Caco-2 (cell line): ENCODE measurements around the gene PABPC1L. TPM values are rescaled to one million over a fixed set of nuclear protein-coding genes. Genes with fewer than 3 reads are reported as not detected.

Experiments
- BruUV-seq: library from RNA; stranded (reverse); fragments of 400-500 nt; replicated peaks from 2 replicates; lab custom pipeline; 2021; lab: Mats Ljungman, UMichigan
- CTCF ChIA-PET: fragments of 300-600 bp; sonication (Branson Sonifier 250); formaldehyde crosslinking; loops from one replicate; lab custom pipeline; 2022; ENCODE audit warnings: antibody characterized with exemption; lab: Charles Lee
- POLR2A ChIA-PET: fragments of 300-600 bp; sonication (Branson Sonifier 250); formaldehyde crosslinking; loops from one replicate; lab custom pipeline; 2022; ENCODE audit warnings: antibody characterized with exemption; lab: Charles Lee
- DNase-seq, 2 experiments: peaks; one replicate each; pipeline versions ENCODE4 v3.0.0 to v3.0.0-alpha.2; 2020 to 2022
- H3K27me3 ChIP-seq: replicated peaks from 2 replicates; pipeline ENCODE4 v1.6.0; 2011; ENCODE audit warnings: low read length; ENCODE audit not compliant: control insufficient read depth, insufficient read depth
- H3K36me3 ChIP-seq: 2 replicates; pipeline ENCODE4 v1.5.1; 2011; ENCODE audit warnings: low read length; ENCODE audit not compliant: control insufficient read depth, insufficient read depth
- H3K4me1 ChIP-seq: fragments of 250-450 bp; sonication (Bioruptor Pico); 2 replicates; pipeline ENCODE4 v1.5.1; 2020; ENCODE audit warnings: mild to moderate bottlenecking
- H3K4me3 ChIP-seq: 2 replicates; pipeline ENCODE4 v1.5.1; 2011; ENCODE audit warnings: low read depth, mild to moderate bottlenecking, control low read depth, low read length
- H3K9me3 ChIP-seq: fragments of 250-450 bp; sonication (Bioruptor Pico); 2 replicates; pipeline ENCODE4 v1.5.1; 2020; ENCODE audit warnings: mild to moderate bottlenecking, moderate library complexity
- H3K27ac Mint-ChIP-seq: one replicate; pipeline ENCODE4 v1.8.0; 2022; ENCODE audit warnings: mixed read lengths; ENCODE audit not compliant: unreplicated experiment
- H3K27me3 Mint-ChIP-seq: one replicate; pipeline ENCODE4 v1.8.0; 2022; ENCODE audit warnings: mixed read lengths; ENCODE audit not compliant: insufficient read depth, unreplicated experiment
- H3K36me3 Mint-ChIP-seq: one replicate; pipeline ENCODE4 v1.8.0; 2022; ENCODE audit warnings: mild to moderate bottlenecking, mixed read lengths; ENCODE audit not compliant: insufficient read depth, unreplicated experiment
- H3K4me1 Mint-ChIP-seq: one replicate; pipeline ENCODE4 v1.8.0; 2022; ENCODE audit warnings: low read depth, mixed read lengths; ENCODE audit not compliant: unreplicated experiment
- H3K4me3 Mint-ChIP-seq: one replicate; pipeline ENCODE4 v1.8.0; 2022; ENCODE audit warnings: mild to moderate bottlenecking, moderate library complexity, mixed read lengths; ENCODE audit not compliant: unreplicated experiment
- H3K9me3 Mint-ChIP-seq: one replicate; pipeline ENCODE4 v1.8.0; 2022; ENCODE audit warnings: mixed read lengths; ENCODE audit not compliant: unreplicated experiment
- intact Hi-C: fragments of 100-400 bp; cut with micrococcal nuclease; formaldehyde crosslinking; loops from one replicate; pipeline ENCODE4 v1.10.0; 2022; ENCODE audit not compliant: unreplicated experiment
- total RNA-seq: library from RNA; stranded (reverse); gene quantifications from 2 replicates; pipeline ENCODE4 v1.2.3, GENCODE V29; 2022
- TF ChIP-seq, protein P1 (sequence below), 2 experiments: fragments of 200-600 bp in 1 of 2; IDR thresholded peaks; 1 replicate in 1 of 2; 2 replicates in 1 of 2; pipeline versions ENCODE4 v1.5.1 to v1.8.0; 2011 to 2022; ENCODE audit warnings: antibody characterized with exemption in 1 of 2, control low read depth in 1 of 2, inconsistent platforms in 1 of 2, low read depth in 1 of 2, low read length in 1 of 2, mild to moderate bottlenecking in 1 of 2, moderate library complexity in 1 of 2; ENCODE audit not compliant: insufficient read depth in 1 of 2, severe bottlenecking in 1 of 2, unreplicated experiment in 1 of 2

Gene PABPC1L
- total RNA-seq, 1 experiment from 2014 or later: 255 TPM

DNA sequence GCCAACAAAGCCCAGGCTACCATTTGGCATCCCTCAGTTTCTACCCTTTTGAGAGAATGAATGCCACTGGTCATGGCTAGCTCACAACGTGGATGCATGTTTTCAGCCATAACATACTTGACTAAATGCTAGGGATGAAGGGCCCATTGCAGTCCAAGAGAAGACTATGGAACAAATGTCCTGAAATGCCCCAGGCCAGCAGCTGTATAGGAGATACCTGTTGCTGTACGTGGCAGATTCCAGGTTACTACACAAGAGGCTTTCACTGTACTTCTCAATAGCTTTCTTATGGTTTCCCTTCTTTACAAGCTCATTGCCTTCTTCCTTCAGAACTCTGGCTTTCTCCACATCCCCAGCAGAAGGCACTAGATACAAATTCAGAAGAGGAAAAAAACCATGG, 38.7 kb downstream of the PABPC1L start:
- TF ChIP-seq, protein P1, sequence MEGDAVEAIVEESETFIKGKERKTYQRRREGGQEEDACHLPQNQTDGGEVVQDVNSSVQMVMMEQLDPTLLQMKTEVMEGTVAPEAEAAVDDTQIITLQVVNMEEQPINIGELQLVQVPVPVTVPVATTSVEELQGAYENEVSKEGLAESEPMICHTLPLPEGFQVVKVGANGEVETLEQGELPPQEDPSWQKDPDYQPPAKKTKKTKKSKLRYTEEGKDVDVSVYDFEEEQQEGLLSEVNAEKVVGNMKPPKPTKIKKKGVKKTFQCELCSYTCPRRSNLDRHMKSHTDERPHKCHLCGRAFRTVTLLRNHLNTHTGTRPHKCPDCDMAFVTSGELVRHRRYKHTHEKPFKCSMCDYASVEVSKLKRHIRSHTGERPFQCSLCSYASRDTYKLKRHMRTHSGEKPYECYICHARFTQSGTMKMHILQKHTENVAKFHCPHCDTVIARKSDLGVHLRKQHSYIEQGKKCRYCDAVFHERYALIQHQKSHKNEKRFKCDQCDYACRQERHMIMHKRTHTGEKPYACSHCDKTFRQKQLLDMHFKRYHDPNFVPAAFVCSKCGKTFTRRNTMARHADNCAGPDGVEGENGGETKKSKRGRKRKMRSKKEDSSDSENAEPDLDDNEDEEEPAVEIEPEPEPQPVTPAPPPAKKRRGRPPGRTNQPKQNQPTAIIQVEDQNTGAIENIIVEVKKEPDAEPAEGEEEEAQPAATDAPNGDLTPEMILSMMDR (IDR thresholded peaks at IDR 0.05; ENCODE audit: insufficient read depth in 1 of 2, low read depth in 1 of 2, low read length in 1 of 2, severe bottlenecking in 1 of 2, unreplicated experiment in 1 of 2): peak in 1 of 2 experiments; percentile 1
- Mint-ChIP-seq H3K36me3 (peaks cover 99% of the 10 kb centered on the region), H3K4me1 (peaks cover 18% of the 10 kb centered on the region), H3K27me3 (no peaks in the 10 kb centered on the region), H3K4me3 (no peak overlapping the region), H3K9me3 (no peaks in the 10 kb centered on the region), H3K27ac (no peak overlapping the region)
- ChIA-PET CTCF (interaction anchor here (0.8 to 1.3 kb wide), 3 partner anchors 12 to 101 kb away, joined by 3 read pairs; partner anchors contain the start of genes STK4 and TOMM34), POLR2A (interaction anchor here (1.0 to 2.1 kb wide), 2 partner anchors 8 to 11 kb away, joined by 3 to 5 read pairs; no protein-coding TSS in a partner anchor)
- H3K9me3 ChIP-seq: no peaks in the 10 kb centered on the region
- no peak for DNase-seq
- peaks cover 18% of the 10 kb centered on the region for H3K36me3 ChIP-seq
- BruUV-seq: no TSS peak
- intact Hi-C loops: no loop called here
- no peaks in the 10 kb centered on the region for H3K27me3 ChIP-seq
- peaks cover 2% of the 10 kb centered on the region for H3K4me1 ChIP-seq
- H3K4me3 ChIP-seq: no peak overlapping the region

DNA sequence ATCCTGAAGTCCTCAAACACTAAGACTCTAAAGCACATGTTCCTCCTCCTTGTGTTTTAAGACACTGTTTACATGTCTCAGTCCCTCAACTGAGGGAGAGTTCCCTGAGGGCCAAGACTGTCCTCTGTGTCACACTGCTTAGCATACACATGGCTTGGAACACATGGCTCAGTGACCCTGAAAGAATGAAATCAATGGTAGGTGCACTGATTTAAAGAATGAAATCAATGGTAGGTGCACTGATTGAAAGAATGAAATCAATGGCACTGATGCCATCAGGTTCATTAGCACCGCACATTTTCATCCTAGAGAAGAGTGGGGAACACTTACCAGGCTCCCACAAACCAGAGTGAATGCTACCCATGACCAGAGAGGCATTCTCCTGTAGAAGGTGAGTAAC, 40.5 kb downstream of the PABPC1L start:
- Mint-ChIP-seq H3K9me3 (no peaks in the 10 kb centered on the region), H3K36me3 (peaks cover 99% of the 10 kb centered on the region), H3K27ac (no peak overlapping the region), H3K4me1 (peaks cover 27% of the 10 kb centered on the region), H3K4me3 (no peak overlapping the region), H3K27me3 (no peaks in the 10 kb centered on the region)
- Histone ChIP-seq H3K4me1 (peaks cover 21% of the 10 kb centered on the region), H3K36me3 (peaks cover 31% of the 10 kb centered on the region), H3K4me3 (no peak overlapping the region), H3K27me3 (no peaks in the 10 kb centered on the region), H3K9me3 (no peaks in the 10 kb centered on the region)
- TF ChIP-seq, protein P1 (IDR thresholded peaks at IDR 0.05; ENCODE audit: insufficient read depth in 1 of 2, low read depth in 1 of 2, low read length in 1 of 2, severe bottlenecking in 1 of 2, unreplicated experiment in 1 of 2): no peak
- POLR2A ChIA-PET: interaction anchor here (1.1 kb wide), 1 partner anchor 8 kb away, joined by 3 read pairs; no protein-coding TSS in a partner anchor
- no peak for DNase-seq
- intact Hi-C loops: no loop called here
- CTCF ChIA-PET: no interaction called here
- no TSS peak for BruUV-seq

DNA sequence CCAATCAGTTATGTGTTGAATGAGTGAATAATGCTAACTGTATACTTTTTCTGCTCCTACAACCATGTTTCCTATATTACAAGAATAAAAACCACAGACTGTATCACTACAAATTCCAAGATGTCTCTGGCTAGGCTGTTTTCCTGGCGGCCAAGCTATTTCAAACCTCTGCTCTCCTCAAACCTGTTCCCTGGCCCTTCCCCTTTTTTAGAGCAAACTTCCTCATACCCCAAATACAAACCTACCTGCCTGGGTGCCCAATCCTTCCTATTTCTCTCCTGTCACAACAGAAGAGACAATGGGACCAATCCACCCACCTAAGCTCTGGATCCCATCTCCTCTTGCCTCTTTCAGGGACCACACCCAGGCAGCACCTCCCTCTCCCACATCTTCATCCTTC, 42.9 kb downstream of the PABPC1L start:
- TF ChIP-seq, protein P1 (IDR thresholded peaks at IDR 0.05; ENCODE audit: insufficient read depth in 1 of 2, low read depth in 1 of 2, low read length in 1 of 2, severe bottlenecking in 1 of 2, unreplicated experiment in 1 of 2): no peak
- Histone ChIP-seq H3K27me3 (no peaks in the 10 kb centered on the region), H3K4me1 (peaks cover 41% of the 10 kb centered on the region), H3K9me3 (no peaks in the 10 kb centered on the region), H3K36me3 (peaks cover 30% of the 10 kb centered on the region), H3K4me3 (no peak overlapping the region)
- DNase-seq: no peak
- BruUV-seq: no TSS peak
- no peaks in the 10 kb centered on the region for H3K9me3 Mint-ChIP-seq
- peaks cover 97% of the 10 kb centered on the region for H3K36me3 Mint-ChIP-seq
- H3K4me1 Mint-ChIP-seq: peaks cover 35% of the 10 kb centered on the region
- H3K27me3 Mint-ChIP-seq: no peaks in the 10 kb centered on the region
- POLR2A ChIA-PET: no interaction called here
- H3K4me3 Mint-ChIP-seq: no peak overlapping the region
- peak overlapping the region; percentile 54 for H3K27ac Mint-ChIP-seq
- CTCF ChIA-PET: interaction anchor here (0.9 kb wide), 1 partner anchor 9 kb away, joined by 3 read pairs; no protein-coding TSS in a partner anchor
- intact Hi-C loops: no loop called here
